Fibroblast of lung (primary cell): ENCODE data around the gene CMTM1. TPM values are rescaled to one million over a fixed set of nuclear protein-coding genes. Genes with fewer than 3 reads are reported as not detected.

ENCODE experiments used
- DNase-seq, 2 donors: peaks; one replicate each; pipeline versions ENCODE4 v3.0.0 to v3.0.0-alpha.2; 2010; ENCODE audit warnings: low read depth in 2 of 2
- H2AFZ ChIP-seq: 2 replicates; pipeline ENCODE4 v1.5.1; 2012; ENCODE audit warnings: low read length, control low read depth, inconsistent platforms
- H3K27ac ChIP-seq: 2 replicates; pipeline ENCODE4 v1.5.1; 2011; ENCODE audit warnings: low read length, control low read depth; ENCODE audit not compliant: insufficient read depth
- H3K27me3 ChIP-seq: 2 replicates; pipeline ENCODE4 v1.5.1; 2011; ENCODE audit warnings: mild to moderate bottlenecking, low read length; ENCODE audit not compliant: control insufficient read depth, insufficient read depth
- H3K36me3 ChIP-seq: 2 replicates; pipeline ENCODE4 v1.5.1; 2011; ENCODE audit warnings: low read length; ENCODE audit not compliant: control insufficient read depth, insufficient read depth
- H3K4me1 ChIP-seq: 2 replicates; pipeline ENCODE4 v1.5.1; 2011; ENCODE audit warnings: low read length; ENCODE audit not compliant: control insufficient read depth, insufficient read depth; ENCODE audit errors: extremely low read depth
- H3K4me2 ChIP-seq: 2 replicates; pipeline ENCODE4 v1.5.1; 2011; ENCODE audit warnings: low read length, control low read depth; ENCODE audit not compliant: insufficient read depth; ENCODE audit errors: extremely low read depth
- H3K4me3 ChIP-seq, 4 experiments: fragments of 200-600 bp in 1 of 4; sonication (generic) in 1 of 4; replicated peaks in 1 of 4; 2 replicates each; pipeline ENCODE4 v1.5.1; 2011 to 2016; ENCODE audit warnings: low read length in 4 of 4, low read depth in 3 of 4, mild to moderate bottlenecking in 3 of 4, control low read depth in 2 of 4, inconsistent platforms in 1 of 4, mixed read lengths in 1 of 4; ENCODE audit not compliant: insufficient read depth in 1 of 4; ENCODE audit errors: control extremely low read depth in 1 of 4
- H3K79me2 ChIP-seq: 2 replicates; pipeline ENCODE4 v1.5.1; 2012; ENCODE audit warnings: mild to moderate bottlenecking, low read length, inconsistent platforms; ENCODE audit not compliant: control insufficient read depth, insufficient read depth
- H3K9ac ChIP-seq: 2 replicates; pipeline ENCODE4 v1.5.1; 2011; ENCODE audit warnings: mild to moderate bottlenecking, low read length, control low read depth; ENCODE audit not compliant: insufficient read depth
- H3K9me3 ChIP-seq: 2 replicates; pipeline ENCODE4 v1.5.1; 2012; ENCODE audit warnings: low read depth, low read length; ENCODE audit not compliant: control insufficient read depth, insufficient read depth
- H4K20me1 ChIP-seq: 2 replicates; pipeline ENCODE4 v1.5.1; 2011; ENCODE audit warnings: low read length; ENCODE audit not compliant: control insufficient read depth, insufficient read depth; ENCODE audit errors: extremely low read depth
- EZH2 ChIP-seq: IDR thresholded peaks from 2 replicates; pipeline ENCODE4 v1.5.1; 2012; ENCODE audit warnings: low read length, control low read depth, mild to moderate bottlenecking; ENCODE audit errors: missing control alignments
- polyA plus RNA-seq, 2 donors: library from polyadenylated mRNA; depleted of rRNA in 1 of 2; stranded (reverse) in 1 of 2; unstranded in 1 of 2; fragments of >200 nt; gene quantifications; 2 replicates each; pipeline ENCODE4 v1.2.1, GENCODE V29; 2011 to 2012; ENCODE audit warnings: missing spikeins in 1 of 2
- total RNA-seq: library from RNA; depleted of rRNA; stranded (reverse); fragments of >200 nt; gene quantifications from 2 replicates; pipeline ENCODE4 v1.2.1, GENCODE V29; 2014
- TF ChIP-seq, protein P1 (sequence below), 2 donors: IDR thresholded peaks in 1 of 2; conservative IDR thresholded peaks in 1 of 2; 1 replicate in 1 of 2; 2 replicates in 1 of 2; pipeline ENCODE4 v1.5.1; 2011 to 2012; ENCODE audit warnings: low read length in 2 of 2, control low read depth in 1 of 2, inconsistent platforms in 1 of 2, low read depth in 1 of 2, mild to moderate bottlenecking in 1 of 2

The CMTM1 gene
- total and polyA plus RNA-seq, 2 donors (not counting 1 experiment from before 2014, with no cell fraction given): 0.99 to 1.5 TPM

DNA sequence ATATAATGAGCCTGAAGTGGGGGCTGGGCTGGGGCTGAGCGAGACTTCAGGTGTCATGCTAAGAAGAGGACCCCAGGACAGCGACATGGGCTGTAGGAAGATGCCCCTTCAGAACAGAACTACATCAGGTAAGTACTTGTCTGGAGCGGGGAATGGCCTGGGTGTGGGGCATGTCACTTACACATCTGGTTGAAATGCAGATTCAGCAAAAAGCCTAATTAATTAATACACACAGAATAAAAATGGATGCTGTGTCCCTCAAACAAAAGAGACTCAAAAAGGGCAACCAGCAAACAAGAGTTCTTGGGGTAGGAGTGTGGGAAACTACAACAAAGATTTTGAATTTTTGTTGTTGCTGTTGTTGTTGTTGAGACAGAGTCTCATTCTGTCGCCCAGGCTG lies 24.8 kb downstream of the CMTM1 start:
- Histone ChIP-seq H3K27me3 (peaks cover 4% of the 10 kb centered on the region), H3K4me1 (no peaks in the 10 kb centered on the region), H3K9me3 (no peaks in the 10 kb centered on the region), H3K4me2 (no peak overlapping the region), H3K27ac (no peak overlapping the region), H3K9ac (no peak overlapping the region), H4K20me1 (no peaks in the 10 kb centered on the region), H3K36me3 (no peaks in the 10 kb centered on the region), H2AFZ (no peak overlapping the region), H3K79me2 (no peaks in the 10 kb centered on the region), H3K4me3 (no peak overlapping the region)
- no peak for DNase-seq
- TF ChIP-seq, protein P1, sequence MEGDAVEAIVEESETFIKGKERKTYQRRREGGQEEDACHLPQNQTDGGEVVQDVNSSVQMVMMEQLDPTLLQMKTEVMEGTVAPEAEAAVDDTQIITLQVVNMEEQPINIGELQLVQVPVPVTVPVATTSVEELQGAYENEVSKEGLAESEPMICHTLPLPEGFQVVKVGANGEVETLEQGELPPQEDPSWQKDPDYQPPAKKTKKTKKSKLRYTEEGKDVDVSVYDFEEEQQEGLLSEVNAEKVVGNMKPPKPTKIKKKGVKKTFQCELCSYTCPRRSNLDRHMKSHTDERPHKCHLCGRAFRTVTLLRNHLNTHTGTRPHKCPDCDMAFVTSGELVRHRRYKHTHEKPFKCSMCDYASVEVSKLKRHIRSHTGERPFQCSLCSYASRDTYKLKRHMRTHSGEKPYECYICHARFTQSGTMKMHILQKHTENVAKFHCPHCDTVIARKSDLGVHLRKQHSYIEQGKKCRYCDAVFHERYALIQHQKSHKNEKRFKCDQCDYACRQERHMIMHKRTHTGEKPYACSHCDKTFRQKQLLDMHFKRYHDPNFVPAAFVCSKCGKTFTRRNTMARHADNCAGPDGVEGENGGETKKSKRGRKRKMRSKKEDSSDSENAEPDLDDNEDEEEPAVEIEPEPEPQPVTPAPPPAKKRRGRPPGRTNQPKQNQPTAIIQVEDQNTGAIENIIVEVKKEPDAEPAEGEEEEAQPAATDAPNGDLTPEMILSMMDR (conservative IDR thresholded peaks at IDR 0.05 in 1 of 2, IDR thresholded peaks at IDR 0.05 in 1 of 2; ENCODE audit: low read depth in 1 of 2, low read length in 2 of 2): no peak
- no peak for TF ChIP-seq EZH2

DNA sequence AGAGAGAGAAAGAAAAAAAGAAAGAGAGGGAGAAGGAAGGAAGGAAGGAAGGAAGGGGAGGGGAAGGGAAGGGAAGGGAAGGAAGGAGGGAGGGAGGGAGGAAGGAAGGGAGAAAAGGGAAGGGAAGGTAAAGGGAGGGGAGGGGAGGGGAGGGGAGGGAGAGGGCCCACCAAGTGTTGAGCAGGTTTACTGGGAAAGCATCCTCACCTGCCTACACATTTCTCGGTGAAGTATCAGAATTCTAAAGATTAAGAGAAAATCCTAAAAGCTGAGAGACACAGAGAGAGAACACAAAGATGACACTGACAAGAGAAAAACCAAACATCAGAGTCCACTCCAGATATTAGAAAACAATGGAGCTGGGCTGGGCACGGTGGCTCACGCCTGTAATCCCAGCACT lies 26.0 kb downstream of the CMTM1 start:
- Histone ChIP-seq H3K4me1 (no peaks in the 10 kb centered on the region), H3K79me2 (no peaks in the 10 kb centered on the region), H3K4me3 (no peak overlapping the region), H4K20me1 (no peaks in the 10 kb centered on the region), H3K9me3 (no peaks in the 10 kb centered on the region), H3K36me3 (no peaks in the 10 kb centered on the region), H3K27me3 (peaks cover 4% of the 10 kb centered on the region), H2AFZ (no peak overlapping the region), H3K4me2 (no peak overlapping the region), H3K27ac (no peak overlapping the region), H3K9ac (no peak overlapping the region)
- DNase-seq: no peak
- no peak for TF ChIP-seq EZH2
- TF ChIP-seq, protein P1 (conservative IDR thresholded peaks at IDR 0.05 in 1 of 2, IDR thresholded peaks at IDR 0.05 in 1 of 2; ENCODE audit: low read depth in 1 of 2, low read length in 2 of 2): no peak

DNA sequence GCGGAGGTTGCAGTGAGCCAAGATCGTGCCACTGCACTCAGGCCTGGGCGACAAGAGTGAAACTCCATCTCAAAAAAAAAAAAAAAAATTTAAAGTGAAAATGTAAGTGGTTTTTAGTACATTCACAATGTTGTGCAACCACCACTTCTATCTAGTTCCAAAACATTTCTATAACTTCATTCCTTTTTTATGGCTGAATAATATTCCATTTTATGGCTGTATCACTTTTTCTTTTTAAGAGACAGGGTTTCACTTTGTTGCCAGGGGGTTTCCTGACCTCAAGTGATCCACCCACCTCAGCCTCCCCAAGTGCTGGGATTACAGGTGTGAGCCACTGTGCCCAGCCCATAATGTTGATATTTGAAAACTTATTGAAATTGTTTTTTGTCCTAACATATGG lies 26.6 kb downstream of the CMTM1 start:
- no peak overlapping the region for H3K9ac ChIP-seq
- H3K4me1 ChIP-seq: no peaks in the 10 kb centered on the region
- H3K9me3 ChIP-seq: no peaks in the 10 kb centered on the region
- no peak overlapping the region for H3K4me3 ChIP-seq
- TF ChIP-seq, protein P1 (conservative IDR thresholded peaks at IDR 0.05 in 1 of 2, IDR thresholded peaks at IDR 0.05 in 1 of 2; ENCODE audit: low read depth in 1 of 2, low read length in 2 of 2): no peak
- no peak for TF ChIP-seq EZH2
- no peaks in the 10 kb centered on the region for H3K79me2 ChIP-seq
- H4K20me1 ChIP-seq: no peaks in the 10 kb centered on the region
- H3K4me2 ChIP-seq: no peak overlapping the region
- DNase-seq: no peak
- peaks cover 4% of the 10 kb centered on the region for H3K27me3 ChIP-seq
- H2AFZ ChIP-seq: no peak overlapping the region
- no peaks in the 10 kb centered on the region for H3K36me3 ChIP-seq
- no peak overlapping the region for H3K27ac ChIP-seq
